SK-N-SH treated with all-trans-retinoic acid at 6 μM for 48 hours (cell line): Measurements from ENCODE around the gene ARL14.

Experiments used
- PATZ1 ChIP-seq: fragments of 250-450 bp; sonication (Bioruptor Pico); IDR thresholded peaks from 2 replicates; pipeline ENCODE4 v1.8.0; 2020; ENCODE audit warnings: mild to moderate bottlenecking, moderate library complexity, borderline replicate concordance
- POU6F1 ChIP-seq: fragments of 250-450 bp; sonication (Bioruptor Pico); IDR thresholded peaks from 2 replicates; pipeline ENCODE4 v1.8.0; 2021; ENCODE audit warnings: low read depth, mild to moderate bottlenecking, moderate library complexity, borderline replicate concordance
- PPARA ChIP-seq: fragments of 250-450 bp; sonication (Bioruptor Pico); IDR thresholded peaks from 2 replicates; pipeline ENCODE4 v1.5.0; 2020; ENCODE audit warnings: mild to moderate bottlenecking, borderline replicate concordance
- RARB ChIP-seq: fragments of 250-450 bp; sonication (Bioruptor Pico); IDR thresholded peaks from 2 replicates; pipeline ENCODE4 v1.8.0; 2021; ENCODE audit warnings: mild to moderate bottlenecking, moderate library complexity
- TCF4 ChIP-seq: fragments of 250-450 bp; sonication (Bioruptor Pico); IDR thresholded peaks from 2 replicates; pipeline ENCODE4 v1.8.0; 2021; ENCODE audit warnings: mild to moderate bottlenecking, moderate library complexity, borderline replicate concordance
- ZFP3 ChIP-seq: fragments of 250-450 bp; sonication (Bioruptor Pico); IDR thresholded peaks from 2 replicates; pipeline ENCODE4 v1.5.0; 2020; ENCODE audit warnings: mild to moderate bottlenecking, moderate library complexity
- ZNF8 ChIP-seq: fragments of 450-650 bp; formaldehyde crosslinking; IDR thresholded peaks from 2 replicates; pipeline ENCODE4 v1.5.0; 2020; ENCODE audit warnings: mild to moderate bottlenecking, moderate library complexity
- TF ChIP-seq, protein P1 (sequence below): fragments of 250-450 bp; sonication (Bioruptor Pico); IDR thresholded peaks from 2 replicates; pipeline ENCODE4 v1.5.1; 2020; ENCODE audit warnings: low read depth, mild to moderate bottlenecking, moderate library complexity

GRCh38 chr3:160649596-160649995 lies 27.4 kb upstream of the ARL14 start:
- TF ChIP-seq ZFP3 (CRISPR knock-in tag), result no peak
- TF ChIP-seq PATZ1, result no peak
- no peak for TF ChIP-seq TCF4 (CRISPR knock-in tag)
- no peak for TF ChIP-seq PPARA (CRISPR knock-in tag)
- TF ChIP-seq RARB, result no peak
- no peak for TF ChIP-seq POU6F1 (CRISPR knock-in tag)
- TF ChIP-seq, protein P1, sequence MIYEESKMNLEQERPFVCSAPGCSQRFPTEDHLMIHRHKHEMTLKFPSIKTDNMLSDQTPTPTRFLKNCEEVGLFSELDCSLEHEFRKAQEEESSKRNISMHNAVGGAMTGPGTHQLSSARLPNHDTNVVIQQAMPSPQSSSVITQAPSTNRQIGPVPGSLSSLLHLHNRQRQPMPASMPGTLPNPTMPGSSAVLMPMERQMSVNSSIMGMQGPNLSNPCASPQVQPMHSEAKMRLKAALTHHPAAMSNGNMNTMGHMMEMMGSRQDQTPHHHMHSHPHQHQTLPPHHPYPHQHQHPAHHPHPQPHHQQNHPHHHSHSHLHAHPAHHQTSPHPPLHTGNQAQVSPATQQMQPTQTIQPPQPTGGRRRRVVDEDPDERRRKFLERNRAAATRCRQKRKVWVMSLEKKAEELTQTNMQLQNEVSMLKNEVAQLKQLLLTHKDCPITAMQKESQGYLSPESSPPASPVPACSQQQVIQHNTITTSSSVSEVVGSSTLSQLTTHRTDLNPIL (CRISPR knock-in tag), result no peak
- TF ChIP-seq ZNF8 (CRISPR knock-in tag), result no peak
